ENCODE results near the gene GTPBP2. TPM values are rescaled to one million over a fixed set of nuclear protein-coding genes. Genes with fewer than 3 reads are reported as not detected.
"Not testable (repeated sequence)": the region's sequence is repeated elsewhere in the genome, so short reads cannot be mapped to it uniquely, and the experiment has no call there.

GTPBP2 gene
- total and polyA plus RNA-seq, 8 donors, result 23.6 to 63.0 (median 39.0) TPM

GRCh38 chr6:43657221-43657802 is 28.2 kb upstream of the GTPBP2 start:
- no peak for ATAC-seq
- no peaks in the 10 kb centered on the region for H3K36me3 ChIP-seq

GRCh38 chr6:43652822-43653221 is 23.8 kb upstream of the GTPBP2 start:
- DNase-seq; FAIRE-seq; H3K4me3 ChIP-seq; H3K4me1 ChIP-seq; H3K27ac ChIP-seq; H3K27me3 ChIP-seq; H3K36me3 ChIP-seq; ATAC-seq; intact Hi-C loops (cut with DNase I); H3K9me3 ChIP-seq: not testable (repeated sequence)
- WGBS, 2 donors, result 84 to 92% methylated on average over 2 of the region's 2 CpGs

More at GRCh38 chr6:43657221-43657802, 28.2 kb upstream of the GTPBP2 start:
- H3K27ac ChIP-seq, result no peak overlapping the region
- no peaks in the 10 kb centered on the region for H3K4me1 ChIP-seq
- no peak overlapping the region for H3K4me3 ChIP-seq
- H3K9me3 ChIP-seq, result no peaks in the 10 kb centered on the region
- intact Hi-C loops (cut with DNase I), result no loop called here
- TF ChIP-seq CTCF (IDR thresholded peaks at IDR 0.05), result no peak
- H3K27me3 ChIP-seq, result no peaks in the 10 kb centered on the region
- WGBS, 2 donors, result 82 to 85% methylated on average over 3 of the region's 3 CpGs
- DNase-seq (no peak), FAIRE-seq (no peak)

GRCh38 chr6:43648248-43648647 is 19.2 kb upstream of the GTPBP2 start:
- FAIRE-seq (no peak), ATAC-seq (no peak), DNase-seq (no peak)
- Histone ChIP-seq H3K27me3 (no peaks in the 10 kb centered on the region), H3K4me3 (no peak overlapping the region), H3K27ac (no peak overlapping the region), H3K4me1 (peaks cover 0 to 4% (median 0%) of the 10 kb centered on the region in 3 donors), H3K36me3 (no peaks in the 10 kb centered on the region), H3K9me3 (no peaks in the 10 kb centered on the region)
- intact Hi-C loops (cut with DNase I), result no loop called here
- no peak for TF ChIP-seq CTCF (IDR thresholded peaks at IDR 0.05)
- 89 to 93% methylated on average over 2 of the region's 2 CpGs for WGBS, 2 donors

GRCh38 chr6:43647613-43648012 is 18.5 kb upstream of the GTPBP2 start:
- Histone ChIP-seq H3K4me1 (peaks cover 0 to 4% (median 0%) of the 10 kb centered on the region in 3 donors), H3K27me3 (no peaks in the 10 kb centered on the region), H3K9me3 (no peaks in the 10 kb centered on the region), H3K27ac (no peak overlapping the region), H3K4me3 (no peak overlapping the region), H3K36me3 (no peaks in the 10 kb centered on the region)
- no peak for ATAC-seq
- TF ChIP-seq CTCF (IDR thresholded peaks at IDR 0.05), result no peak
- no peak for FAIRE-seq
- 78 to 90% methylated on average over 3 of the region's 3 CpGs for WGBS, 2 donors
- intact Hi-C loops (cut with DNase I), result no loop called here
- DNase-seq, result no peak

- peaks cover 0 to 12% (median 11%) of the 10 kb centered on the region in 3 donors for H3K36me3 ChIP-seq
- no peak for TF ChIP-seq CTCF (IDR thresholded peaks at IDR 0.05)
- no peak overlapping the region for H3K27ac ChIP-seq
- ATAC-seq (no peak), DNase-seq (no peak), FAIRE-seq (no peak)
- no peaks in the 10 kb centered on the region for H3K27me3 ChIP-seq
- intact Hi-C loops (cut with DNase I), result no loop called here
- WGBS, 2 donors, result 20 to 26% methylated on average over 9 of the region's 9 CpGs
- H3K9me3 ChIP-seq, result no peaks in the 10 kb centered on the region
- H3K4me1 ChIP-seq, result peaks cover 0 to 4% (median 0%) of the 10 kb centered on the region in 3 donors
- peak overlapping the region in 3 of 4 donors; percentile 22 to 41 (median 26) for H3K4me3 ChIP-seq
Measured at GRCh38 chr6:43645613-43645964, 16.5 kb upstream of the GTPBP2 start.
